Neural progenitor cell (in vitro differentiated cells): ENCODE results near the gene NPTX1. TPM values are rescaled to one million over a fixed set of nuclear protein-coding genes. Genes with fewer than 3 reads are reported as not detected.
"Not testable (repeated sequence)": the region's sequence is repeated elsewhere in the genome, so short reads cannot be mapped to it uniquely, and the experiment has no call there.

ENCODE experiments used
- DNase-seq: peaks from one replicate; pipeline ENCODE4 v3.0.0-alpha.2; 2016; ENCODE audit warnings: low spot score
- H2AFZ ChIP-seq: fragments of 200-600 bp; sonication (generic); replicated peaks from 2 replicates; pipeline ENCODE4 v1.6.1; 2016; ENCODE audit warnings: antibody characterized with exemption
- H3F3A ChIP-seq: fragments of 200-600 bp; sonication (generic); 2 replicates; pipeline ENCODE4 v1.6.1; 2016; ENCODE audit warnings: antibody characterized with exemption, low read depth
- H3K27ac ChIP-seq: fragments of 200-600 bp; sonication (generic); 2 replicates; pipeline ENCODE4 v1.5.1; 2016; ENCODE audit warnings: mild to moderate bottlenecking
- H3K27me3 ChIP-seq: fragments of 200-600 bp; sonication (generic); 2 replicates; pipeline ENCODE4 v1.6.1; 2016; ENCODE audit warnings: mild to moderate bottlenecking, moderate library complexity
- H3K36me3 ChIP-seq: fragments of 200-600 bp; sonication (generic); 2 replicates; pipeline ENCODE4 v1.5.1; 2016
- H3K4me1 ChIP-seq: fragments of 200-600 bp; sonication (generic); 2 replicates; pipeline ENCODE4 v1.6.1; 2016; ENCODE audit warnings: mixed run types
- H3K4me2 ChIP-seq: fragments of 200-600 bp; sonication (generic); 2 replicates; pipeline ENCODE4 v1.6.1; 2016
- H3K4me3 ChIP-seq: fragments of 200-600 bp; sonication (generic); 2 replicates; pipeline ENCODE4 v1.5.1; 2016
- H3K79me2 ChIP-seq: fragments of 200-600 bp; sonication (generic); 2 replicates; pipeline ENCODE4 v1.6.1; 2016; ENCODE audit warnings: low read depth
- H3K9ac ChIP-seq: fragments of 200-600 bp; sonication (generic); 2 replicates; pipeline ENCODE4 v1.6.1; 2016
- H3K9me3 ChIP-seq: fragments of 200-600 bp; sonication (generic); 2 replicates; pipeline ENCODE4 v1.5.1; 2016; ENCODE audit warnings: low read depth
- H4K20me1 ChIP-seq: fragments of 200-600 bp; sonication (generic); 2 replicates; pipeline ENCODE4 v1.6.1; 2016; ENCODE audit warnings: low read depth
- H3K27ac Mint-ChIP-seq: 3 replicates; pipeline ENCODE4 v1.8.0; 2021; ENCODE audit warnings: mixed read lengths
- H3K27me3 Mint-ChIP-seq: 2 replicates; pipeline ENCODE4 v1.8.0; 2022; ENCODE audit warnings: low read depth, mild to moderate bottlenecking, inconsistent platforms, moderate library complexity, mixed read lengths; ENCODE audit not compliant: insufficient read depth
- H3K36me3 Mint-ChIP-seq: 3 replicates; pipeline ENCODE4 v1.8.0; 2021; ENCODE audit warnings: mixed read lengths
- H3K4me1 Mint-ChIP-seq: 3 replicates; pipeline ENCODE4 v1.8.0; 2021; ENCODE audit warnings: mixed read lengths
- H3K4me3 Mint-ChIP-seq: 3 replicates; pipeline ENCODE4 v1.8.0; 2021; ENCODE audit warnings: mild to moderate bottlenecking, moderate library complexity, mixed read lengths
- H3K9me3 Mint-ChIP-seq: 3 replicates; pipeline ENCODE4 v1.8.0; 2020; ENCODE audit warnings: mixed read lengths
- CTCF ChIP-seq: fragments of 200-600 bp; sonication (generic); IDR thresholded peaks from 2 replicates; pipeline ENCODE4 v1.5.1; 2017; ENCODE audit warnings: antibody characterized with exemption, mild to moderate bottlenecking
- EZH2 ChIP-seq: fragments of 200-600 bp; sonication (generic); IDR thresholded peaks from 2 replicates; pipeline ENCODE4 v1.6.1; 2017; ENCODE audit warnings: antibody characterized with exemption, mild to moderate bottlenecking, moderate library complexity
- EZH2phosphoT487 ChIP-seq: fragments of 200-600 bp; sonication (generic); IDR thresholded peaks from 2 replicates; pipeline ENCODE4 v1.6.1; 2017; ENCODE audit warnings: antibody characterized with exemption
- total RNA-seq: library from RNA; depleted of rRNA; stranded (reverse); fragments of >200 nt; gene quantifications from 2 replicates; pipeline ENCODE4 v1.2.3, GENCODE V29; 2015; ENCODE audit warnings: low replicate concordance

NPTX1 gene
- total RNA-seq, 1 donor from 2014 or later, result 2.6 TPM

DNA sequence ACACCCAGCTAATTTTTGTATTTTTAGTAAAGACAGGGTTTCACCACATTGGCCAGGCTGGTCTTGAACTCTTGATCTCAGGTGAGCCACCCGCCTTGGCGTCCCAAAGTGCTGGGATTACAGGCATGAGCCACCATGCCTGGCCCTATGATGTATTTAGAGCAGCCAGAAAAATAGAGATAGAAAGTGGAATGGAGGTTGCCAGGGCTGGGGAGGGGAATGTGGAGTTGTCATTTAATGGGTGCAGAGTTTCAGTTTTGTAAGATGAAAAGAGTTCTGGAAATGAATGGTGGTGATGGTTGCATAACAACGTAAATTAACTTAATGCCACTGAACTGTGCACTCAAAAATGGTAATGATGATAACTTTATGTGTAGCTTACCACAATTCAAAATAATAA lies 31.6 kb upstream of the NPTX1 start:
- H3K27me3 Mint-ChIP-seq, result peaks cover 12% of the 10 kb centered on the region
- H3K36me3 ChIP-seq, result no peaks in the 10 kb centered on the region
- H3K4me3 ChIP-seq, result no peak overlapping the region
- no peak overlapping the region for H3K27ac ChIP-seq
- no peaks in the 10 kb centered on the region for H3K9me3 ChIP-seq
- H4K20me1 ChIP-seq, result peaks cover 2% of the 10 kb centered on the region
- peaks cover 2% of the 10 kb centered on the region for H3K4me1 Mint-ChIP-seq
- no peaks in the 10 kb centered on the region for H3K36me3 Mint-ChIP-seq
- H3K27me3 ChIP-seq, result peaks cover 80% of the 10 kb centered on the region
- no peak overlapping the region for H2AFZ ChIP-seq
- TF ChIP-seq CTCF, result no peak
- no peak for TF ChIP-seq EZH2
- no peak for TF ChIP-seq EZH2phosphoT487
- H3F3A ChIP-seq, result no peaks in the 10 kb centered on the region
- H3K9ac ChIP-seq, result no peak overlapping the region
- no peaks in the 10 kb centered on the region for H3K4me1 ChIP-seq
- DNase-seq, result no peak
- H3K4me2 ChIP-seq, result no peak overlapping the region
- H3K27ac Mint-ChIP-seq, result no peak overlapping the region
- H3K9me3 Mint-ChIP-seq, result no peaks in the 10 kb centered on the region
- H3K4me3 Mint-ChIP-seq, result no peak overlapping the region
- no peaks in the 10 kb centered on the region for H3K79me2 ChIP-seq

GRCh38 chr17:80507177-80507576 lies 30.8 kb upstream of the NPTX1 start:
- not testable (repeated sequence) for H3K9me3 ChIP-seq, H3K27ac ChIP-seq, H3K36me3 ChIP-seq, H3K4me2 ChIP-seq, H3K4me3 Mint-ChIP-seq, H3K27ac Mint-ChIP-seq, H3K4me1 ChIP-seq, H3K9me3 Mint-ChIP-seq, H3K79me2 ChIP-seq, DNase-seq, H3K36me3 Mint-ChIP-seq, H2AFZ ChIP-seq, H3K4me3 ChIP-seq, H3K9ac ChIP-seq, H4K20me1 ChIP-seq, H3K4me1 Mint-ChIP-seq, H3F3A ChIP-seq
- H3K27me3 ChIP-seq, result peaks cover 72% of the 10 kb centered on the region
- H3K27me3 Mint-ChIP-seq, result peaks cover 15% of the 10 kb centered on the region

- DNase-seq, result no peak
- no peaks in the 10 kb centered on the region for H3K36me3 Mint-ChIP-seq
- no peak overlapping the region for H3K9ac ChIP-seq
- no peak overlapping the region for H2AFZ ChIP-seq
- H3K36me3 ChIP-seq, result no peaks in the 10 kb centered on the region
- no peaks in the 10 kb centered on the region for H3F3A ChIP-seq
- no peak overlapping the region for H3K4me2 ChIP-seq
- H3K27ac ChIP-seq, result no peak overlapping the region
- no peaks in the 10 kb centered on the region for H4K20me1 ChIP-seq
- H3K9me3 ChIP-seq, result no peaks in the 10 kb centered on the region
- no peaks in the 10 kb centered on the region for H3K79me2 ChIP-seq
- no peak overlapping the region for H3K4me3 ChIP-seq
- peaks cover 20% of the 10 kb centered on the region for H3K4me1 Mint-ChIP-seq
- no peaks in the 10 kb centered on the region for H3K9me3 Mint-ChIP-seq
- peaks cover 52% of the 10 kb centered on the region for H3K27me3 ChIP-seq
- peak overlapping the region; percentile 63 for H3K4me3 Mint-ChIP-seq
- H3K4me1 ChIP-seq, result no peaks in the 10 kb centered on the region
- H3K27me3 Mint-ChIP-seq, result peaks cover 20% of the 10 kb centered on the region
- H3K27ac Mint-ChIP-seq, result no peak overlapping the region
- TF ChIP-seq EZH2 (no peak), EZH2phosphoT487 (no peak), CTCF (no peak)
Measured at GRCh38 chr17:80504686-80505413, 28.4 kb upstream of the NPTX1 start.

GRCh38 chr17:80503921-80504320 lies 27.5 kb upstream of the NPTX1 start:
- Histone ChIP-seq H3K4me2 (no peak overlapping the region), H3K27ac (no peak overlapping the region), H3F3A (no peaks in the 10 kb centered on the region), H4K20me1 (no peaks in the 10 kb centered on the region), H2AFZ (no peak overlapping the region), H3K79me2 (no peaks in the 10 kb centered on the region), H3K4me3 (no peak overlapping the region), H3K4me1 (no peaks in the 10 kb centered on the region), H3K27me3 (peaks cover 48% of the 10 kb centered on the region), H3K36me3 (no peaks in the 10 kb centered on the region), H3K9ac (no peak overlapping the region), H3K9me3 (no peaks in the 10 kb centered on the region)
- Mint-ChIP-seq H3K36me3 (no peaks in the 10 kb centered on the region), H3K27me3 (peaks cover 16% of the 10 kb centered on the region), H3K4me3 (no peak overlapping the region), H3K9me3 (no peaks in the 10 kb centered on the region), H3K27ac (no peak overlapping the region), H3K4me1 (peaks cover 26% of the 10 kb centered on the region)
- no peak for TF ChIP-seq EZH2
- no peak for TF ChIP-seq CTCF
- no peak for TF ChIP-seq EZH2phosphoT487
- no peak for DNase-seq
